Heart left ventricle (tissue), 13 donors: ENCODE measurements around the gene GAREM1.

ENCODE experiments used
- POLR2A ChIP-seq, 2 donors: fragments of 450-650 bp; IDR thresholded peaks; one replicate each; pipeline ENCODE4 v1.6.1; 2017; ENCODE audit warnings: antibody characterized with exemption in 2 of 2, mild to moderate bottlenecking in 2 of 2, moderate library complexity in 2 of 2
- TF ChIP-seq, protein P1 (sequence below), 12 donors: fragments of 200-600 bp; sonication (generic) in 4 of 12; IDR thresholded peaks; one replicate each; pipeline versions ENCODE4 v1.5.0 to v1.8.0; 2018 to 2022; ENCODE audit warnings: antibody characterized with exemption in 12 of 12, mild to moderate bottlenecking in 5 of 12
- donor health status: ischemic (EF 13 %, LVEDD 7.1; RV severe dilation, severe dysfunction).
- donor health status: DM: no; HTN: yes; CAD: no.
- donor health status: DM: no; HTN: no; CAD: no.
- donor health status: ischemic (EF 25% LVEDD 6.9; RV normal size, moderate dysfunction).
- donor health status: ischemic (EF 25% LVEDD 5.7; RV mildly dilated, moderate dysfunction).
- donor health status: ischemic (EF 35%, LVEDD 5.7; RV mildly dilated, moderate dysfunction).
- donor health status: nonischemic (EF 11% LVEDD 7.7; RV severe dilation, severe dysfunction).
- donor health status: DM: yes; HTN: yes; CAD: no.
- donor health status: PGD.
- donor health status: ischemic (EF 29% LVEDD 5.4; RV normal size, mild dysfunction).
- donor health status: nonischemic (EF 23%, LVEDD 6.1; RV moderate dilation, normal function).

DNA sequence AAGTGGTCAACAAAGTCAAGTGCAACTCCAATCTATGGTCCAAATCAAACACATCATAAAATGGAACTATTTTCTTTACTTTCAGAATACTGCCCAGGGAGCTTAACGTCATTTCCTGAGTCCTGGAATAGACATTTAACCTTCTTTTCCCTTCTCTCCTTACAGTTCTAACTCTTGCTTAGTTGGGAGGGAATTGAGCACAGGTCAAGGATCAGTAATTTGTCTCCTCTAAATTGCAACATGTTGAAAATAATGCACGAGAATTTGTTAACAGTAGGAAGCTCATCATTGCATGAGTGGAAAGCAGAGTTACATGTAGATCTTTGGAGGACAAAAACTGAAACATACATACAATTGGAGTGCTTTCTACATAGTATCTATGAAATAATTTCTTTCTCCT lies 193.1 kb downstream of the GAREM1 start:
- TF ChIP-seq, protein P1, sequence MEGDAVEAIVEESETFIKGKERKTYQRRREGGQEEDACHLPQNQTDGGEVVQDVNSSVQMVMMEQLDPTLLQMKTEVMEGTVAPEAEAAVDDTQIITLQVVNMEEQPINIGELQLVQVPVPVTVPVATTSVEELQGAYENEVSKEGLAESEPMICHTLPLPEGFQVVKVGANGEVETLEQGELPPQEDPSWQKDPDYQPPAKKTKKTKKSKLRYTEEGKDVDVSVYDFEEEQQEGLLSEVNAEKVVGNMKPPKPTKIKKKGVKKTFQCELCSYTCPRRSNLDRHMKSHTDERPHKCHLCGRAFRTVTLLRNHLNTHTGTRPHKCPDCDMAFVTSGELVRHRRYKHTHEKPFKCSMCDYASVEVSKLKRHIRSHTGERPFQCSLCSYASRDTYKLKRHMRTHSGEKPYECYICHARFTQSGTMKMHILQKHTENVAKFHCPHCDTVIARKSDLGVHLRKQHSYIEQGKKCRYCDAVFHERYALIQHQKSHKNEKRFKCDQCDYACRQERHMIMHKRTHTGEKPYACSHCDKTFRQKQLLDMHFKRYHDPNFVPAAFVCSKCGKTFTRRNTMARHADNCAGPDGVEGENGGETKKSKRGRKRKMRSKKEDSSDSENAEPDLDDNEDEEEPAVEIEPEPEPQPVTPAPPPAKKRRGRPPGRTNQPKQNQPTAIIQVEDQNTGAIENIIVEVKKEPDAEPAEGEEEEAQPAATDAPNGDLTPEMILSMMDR (IDR thresholded peaks at IDR 0.05) = no peak
- TF ChIP-seq POLR2A (IDR thresholded peaks at IDR 0.05) = no peak
